ENCODE measurements around the gene PRDM16. TPM values are rescaled to one million over a fixed set of nuclear protein-coding genes. Genes with fewer than 3 reads are reported as not detected.
A peak's percentile ranks its signal among the peaks of the same experiment; 100 is the strongest.

Gene PRDM16
- total RNA-seq, 1 donor, result 19.9 TPM

DNA sequence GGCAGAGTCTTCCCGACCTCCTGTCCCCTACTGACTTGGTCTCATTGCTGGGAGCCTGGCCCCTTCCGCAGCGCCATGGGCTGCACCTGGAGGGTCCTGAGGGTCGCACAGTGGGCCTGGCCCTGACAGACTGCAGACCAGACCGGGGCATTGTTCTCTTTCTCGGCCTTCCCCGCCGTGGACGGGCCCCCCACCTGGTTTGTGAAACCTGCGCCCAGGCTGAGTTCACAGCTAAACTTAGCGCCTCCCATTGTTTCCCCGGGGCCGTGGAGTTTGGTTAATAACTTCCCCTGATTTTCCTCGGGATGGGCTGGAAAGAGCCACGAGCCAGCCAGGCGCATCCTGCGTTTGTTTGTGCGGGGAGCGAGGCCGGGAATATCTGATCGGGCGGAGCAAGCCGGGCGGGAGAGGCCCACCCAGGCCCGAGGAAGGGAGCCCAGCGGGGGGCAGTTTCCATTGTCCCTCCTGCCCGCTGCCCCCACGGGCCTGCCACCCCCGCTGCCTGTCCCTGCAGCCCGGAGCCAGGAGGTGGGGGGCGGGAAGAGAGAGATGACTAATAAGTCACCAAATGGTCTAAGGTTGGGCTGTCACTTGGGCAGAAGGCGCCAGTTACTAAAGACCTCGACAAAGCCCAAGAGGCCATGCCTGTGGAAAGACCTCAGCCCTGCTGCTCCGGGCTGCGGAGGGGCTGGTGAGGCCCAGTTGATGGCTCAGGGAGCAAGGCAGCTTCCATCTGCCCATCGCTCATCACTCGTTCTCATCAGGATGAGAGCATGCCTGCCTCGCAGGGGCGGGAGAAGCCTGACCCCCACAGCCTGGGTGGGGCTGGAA is 346.5 kb downstream of the PRDM16 start:
- no peak for DNase-seq (ENCODE audit: low read depth in 2 of 3, low spot score in 2 of 3)

DNA sequence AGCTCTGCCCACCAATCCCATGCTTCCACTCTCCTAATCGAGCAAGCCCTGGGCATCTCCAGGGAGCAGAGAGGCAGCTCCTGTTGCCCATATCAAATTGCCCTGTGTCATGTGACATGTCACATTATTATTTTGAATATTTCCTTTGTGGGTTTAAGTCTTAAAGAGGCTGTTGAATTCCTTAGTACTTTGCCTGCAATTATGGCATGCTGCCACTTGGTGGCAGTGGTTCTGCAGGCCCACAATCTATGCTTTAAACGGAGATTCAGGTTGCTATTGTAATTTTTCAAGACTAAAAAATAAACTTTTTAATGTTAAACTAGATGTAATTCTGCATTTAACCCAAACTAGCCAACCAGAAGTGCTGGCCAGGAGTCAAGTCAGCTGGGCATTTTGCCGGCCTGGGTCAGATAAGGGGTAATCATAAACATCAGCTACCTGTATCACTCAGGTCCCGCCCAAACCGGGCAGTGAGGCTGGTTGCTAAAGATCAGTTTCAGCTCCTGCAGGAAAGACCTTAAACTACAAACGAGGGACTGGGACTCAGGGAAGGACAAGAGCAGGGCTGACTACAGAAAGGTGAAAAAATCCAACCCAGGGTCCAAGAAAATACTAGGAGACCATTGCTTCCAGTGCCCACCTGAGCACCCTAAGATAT is 348.2 kb downstream of the PRDM16 start:
- DNase-seq (ENCODE audit: low read depth in 2 of 3, low spot score in 2 of 3), result no peak

DNA sequence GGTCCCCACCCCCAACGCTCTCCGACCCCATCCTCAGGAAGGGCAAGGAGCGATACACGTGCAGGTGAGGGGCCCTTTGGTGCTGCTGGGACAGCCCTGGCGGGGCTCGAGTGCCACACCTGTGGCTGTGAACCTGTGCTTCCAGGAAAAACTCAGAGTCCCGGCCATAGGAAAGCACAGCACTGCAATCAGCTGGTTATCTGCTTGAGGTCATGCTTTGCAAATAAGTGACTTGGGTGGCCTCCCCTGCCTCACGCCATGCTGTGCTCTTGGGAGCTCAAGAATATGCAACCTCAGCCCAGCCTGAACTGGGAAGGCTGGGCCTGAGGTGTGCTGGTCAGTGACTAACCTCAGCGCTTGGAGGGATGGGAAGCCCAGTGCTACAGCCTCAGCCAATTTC is 348.9 kb downstream of the PRDM16 start:
- no peak for DNase-seq (ENCODE audit: low read depth in 2 of 3, low spot score in 2 of 3)

DNA sequence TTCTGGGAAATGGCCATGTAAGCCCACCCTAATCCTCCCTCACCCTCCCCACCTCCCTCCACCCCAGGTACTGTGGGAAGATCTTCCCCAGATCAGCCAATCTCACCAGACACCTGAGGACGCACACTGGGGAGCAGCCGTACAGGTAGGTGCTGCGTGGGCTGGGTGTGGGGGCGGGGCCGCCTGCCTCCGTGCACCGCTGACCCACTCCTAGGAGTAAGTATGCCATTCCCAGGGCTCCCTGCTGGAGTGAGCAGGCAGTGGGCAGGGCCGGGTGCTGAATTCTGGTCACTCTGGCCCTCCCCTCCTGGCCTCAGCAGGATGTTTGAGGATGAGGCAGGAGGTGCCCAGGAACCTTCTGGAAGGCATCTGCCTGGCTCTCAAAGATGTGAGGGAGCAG is 349.6 kb downstream of the PRDM16 start:
- no peak for DNase-seq (ENCODE audit: low read depth in 2 of 3, low spot score in 2 of 3)

DNA sequence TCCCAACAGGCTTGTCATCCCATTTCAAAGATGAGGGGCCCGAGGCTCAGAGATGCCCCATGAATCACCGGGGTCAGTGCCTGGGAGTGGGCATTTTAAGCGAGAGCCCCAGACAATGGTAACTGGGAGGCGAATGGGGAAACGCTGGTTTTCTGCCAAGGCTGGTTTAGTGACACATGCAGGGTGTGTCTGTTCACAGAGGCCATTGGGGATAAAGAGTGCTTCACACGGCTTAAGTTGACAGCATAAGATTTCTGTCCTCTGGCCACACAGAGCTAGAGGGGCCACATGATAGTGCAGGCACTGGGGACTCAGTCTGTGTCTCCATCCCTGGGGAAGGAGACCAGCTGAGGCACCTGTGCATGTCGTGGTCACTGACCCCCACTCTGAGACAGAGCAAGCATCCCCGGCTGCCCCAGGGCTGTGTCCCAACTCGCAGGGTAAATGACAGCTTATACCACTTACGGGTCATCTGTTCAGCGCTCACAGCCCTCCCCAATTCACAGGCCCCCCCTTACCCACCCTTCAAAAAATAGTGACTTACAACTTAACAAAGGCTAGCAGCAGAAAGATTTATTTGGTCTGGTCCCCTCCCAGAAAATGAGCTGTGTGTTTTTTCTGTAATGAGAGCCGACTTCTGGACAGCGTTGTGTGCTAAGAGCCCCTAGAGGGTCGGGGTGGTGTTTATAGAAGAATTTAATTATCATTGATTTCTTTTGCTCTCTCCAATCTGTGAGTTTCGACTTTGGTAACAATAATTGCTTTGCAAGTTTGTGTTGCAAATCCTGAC is 350.6 kb downstream of the PRDM16 start:
- no peak for DNase-seq (ENCODE audit: low read depth in 2 of 3, low spot score in 2 of 3)

DNA sequence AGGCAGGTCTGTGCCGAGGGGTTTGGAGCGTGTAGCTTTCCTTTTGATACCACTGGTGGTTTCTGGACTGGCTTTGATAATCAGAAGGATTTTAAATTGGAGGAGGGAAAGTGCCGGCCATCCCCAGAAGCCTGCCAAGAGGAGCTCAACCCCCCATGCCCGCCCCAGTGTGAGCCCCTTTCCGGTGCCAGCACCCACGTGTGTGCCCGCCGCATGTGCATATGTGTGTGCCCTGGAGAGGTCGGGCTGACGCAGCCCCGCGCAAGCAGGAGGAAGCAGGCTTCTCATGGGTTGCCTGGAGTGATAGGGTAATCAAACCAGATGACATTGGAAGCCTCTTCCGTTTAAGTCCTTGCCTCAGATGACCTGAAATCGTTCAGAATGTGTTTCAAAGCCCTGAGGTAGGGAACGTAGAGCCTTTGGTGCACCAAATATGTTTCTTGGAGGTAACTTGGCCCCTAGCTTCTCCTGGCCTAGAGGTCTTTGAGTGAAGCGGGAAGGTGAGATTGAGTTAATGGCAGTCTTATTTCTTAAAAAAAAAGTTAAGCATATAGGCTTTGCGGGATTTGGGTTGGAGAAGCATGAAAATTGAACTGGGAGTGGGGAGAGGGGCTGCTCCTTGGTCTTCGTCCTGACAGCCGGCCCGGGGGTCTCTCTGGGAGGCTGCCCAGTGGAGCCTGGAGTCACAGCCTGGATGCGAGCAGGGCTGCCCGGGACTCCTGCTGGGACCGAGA is 351.4 kb downstream of the PRDM16 start:
- no peak for DNase-seq (ENCODE audit: low read depth in 2 of 3, low spot score in 2 of 3)

DNA sequence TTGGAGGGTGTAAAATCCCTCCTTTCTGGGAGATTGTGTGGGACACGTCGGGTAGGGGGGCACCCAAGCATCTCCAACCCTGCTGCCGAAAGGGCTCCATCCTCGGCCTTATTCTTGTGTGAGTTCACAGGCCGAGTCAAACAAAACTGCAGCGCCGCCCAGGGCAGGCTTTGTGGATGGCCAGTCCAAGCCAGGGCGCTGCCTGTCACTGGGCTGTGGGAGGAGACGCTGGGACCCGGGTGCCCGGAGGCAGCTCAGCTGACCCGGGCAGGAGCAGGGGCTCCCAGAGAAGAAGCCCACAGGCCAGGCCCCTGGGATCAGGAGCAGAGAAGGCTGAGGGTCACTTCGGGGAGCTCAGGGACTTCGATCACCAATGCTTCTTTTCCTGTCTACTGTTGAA is 353.6 kb downstream of the PRDM16 start:
- no peak for DNase-seq (ENCODE audit: low read depth in 2 of 3, low spot score in 2 of 3)

DNA sequence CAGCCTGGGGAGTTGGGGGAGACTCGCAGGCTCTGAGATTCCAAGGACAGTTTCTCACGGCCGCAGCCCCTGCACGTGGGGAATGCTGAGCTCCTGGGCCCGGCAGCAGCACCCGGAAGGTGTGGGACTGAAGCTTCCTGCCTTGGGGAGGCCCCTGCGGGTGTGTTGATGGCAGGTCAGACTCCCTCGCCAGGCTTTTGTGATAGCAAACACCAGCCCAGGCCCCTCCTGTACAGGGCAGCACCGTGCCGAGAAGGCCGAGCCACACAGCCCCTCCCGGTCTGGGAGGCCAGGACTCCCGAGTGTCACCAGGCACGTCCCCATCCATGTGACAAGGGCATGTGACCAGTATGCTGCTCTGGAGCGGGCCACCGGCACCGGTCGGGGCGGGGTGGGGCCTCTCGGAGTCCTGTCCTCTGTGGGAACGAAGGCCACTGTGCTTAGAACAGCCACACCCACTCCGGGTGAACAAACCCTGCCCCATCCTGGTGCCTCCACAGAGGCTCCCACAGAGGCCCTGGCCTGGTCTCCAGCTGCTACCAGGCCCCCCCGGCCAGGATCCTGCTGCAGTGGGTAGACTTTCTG is 354.3 kb downstream of the PRDM16 start:
- peak in 2 of 3 donors; percentile 8 to 9 for DNase-seq (ENCODE audit: low read depth in 2 of 3, low spot score in 2 of 3)

DNA sequence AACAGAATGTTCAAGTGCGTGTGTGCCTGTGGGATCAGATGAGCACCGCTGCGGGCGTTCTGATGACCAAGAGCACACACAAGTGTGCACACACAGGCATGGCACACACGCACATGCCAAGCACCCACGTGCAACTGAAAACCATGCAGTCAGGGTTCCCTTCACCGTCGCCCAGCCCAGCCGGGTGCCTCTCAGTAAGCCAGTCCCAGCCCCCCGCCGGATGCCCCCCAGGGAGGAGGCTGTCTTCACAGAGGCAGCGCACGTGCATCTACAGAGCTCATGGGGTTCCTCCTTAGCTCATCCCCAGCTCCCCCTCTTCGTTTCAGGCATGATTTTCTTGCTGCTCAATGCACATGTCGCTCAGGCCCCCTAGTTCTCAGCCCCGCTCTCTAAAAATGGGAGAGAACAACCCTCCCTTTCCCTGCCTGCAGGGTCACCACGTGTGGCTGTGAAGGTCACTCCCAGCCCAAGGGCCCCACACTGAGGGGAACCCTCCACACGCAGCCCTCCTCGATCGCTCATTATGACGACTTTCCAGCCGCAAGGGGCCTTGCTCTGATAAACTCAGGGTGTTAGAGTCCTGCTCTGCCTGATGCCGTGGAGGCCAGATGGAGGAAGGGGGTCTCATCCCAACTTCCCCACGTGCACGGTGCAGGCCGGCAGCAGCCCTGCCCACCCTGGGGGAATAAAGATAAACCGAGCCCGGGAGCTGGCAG is 355.1 kb downstream of the PRDM16 start:
- no peak for DNase-seq (ENCODE audit: low read depth in 2 of 3, low spot score in 2 of 3)

DNA sequence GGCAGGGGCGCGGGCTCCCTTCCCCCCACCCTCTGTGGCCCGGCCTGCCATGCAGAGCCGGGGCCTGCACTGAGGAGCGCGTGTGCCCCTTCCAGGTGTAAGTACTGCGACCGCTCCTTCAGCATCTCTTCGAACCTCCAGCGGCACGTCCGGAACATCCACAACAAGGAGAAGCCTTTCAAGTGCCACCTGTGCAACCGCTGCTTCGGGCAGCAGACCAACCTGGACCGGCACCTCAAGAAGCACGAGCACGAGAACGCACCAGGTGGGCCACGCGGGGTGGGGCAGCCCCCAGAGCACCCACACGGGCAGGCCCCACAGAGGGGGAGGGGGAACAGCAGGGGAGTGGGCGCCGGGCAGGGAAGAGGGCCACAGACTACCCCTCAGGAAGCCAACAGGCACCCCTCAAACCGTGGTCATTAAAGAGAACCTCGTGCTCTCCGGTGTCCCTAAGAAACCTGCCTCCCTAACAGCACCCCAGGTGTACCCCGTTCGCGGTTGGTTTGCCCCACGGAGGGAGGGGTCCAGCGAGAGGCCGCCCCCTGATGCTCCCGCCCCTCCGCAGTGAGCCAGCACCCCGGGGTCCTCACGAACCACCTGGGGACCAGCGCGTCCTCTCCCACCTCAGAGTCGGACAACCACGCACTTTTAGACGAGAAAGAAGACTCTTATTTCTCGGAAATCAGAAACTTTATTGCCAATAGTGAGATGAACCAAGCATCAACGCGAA is 356.6 kb downstream of the PRDM16 start:
- no peak for DNase-seq (ENCODE audit: low read depth in 2 of 3, low spot score in 2 of 3)

DNA sequence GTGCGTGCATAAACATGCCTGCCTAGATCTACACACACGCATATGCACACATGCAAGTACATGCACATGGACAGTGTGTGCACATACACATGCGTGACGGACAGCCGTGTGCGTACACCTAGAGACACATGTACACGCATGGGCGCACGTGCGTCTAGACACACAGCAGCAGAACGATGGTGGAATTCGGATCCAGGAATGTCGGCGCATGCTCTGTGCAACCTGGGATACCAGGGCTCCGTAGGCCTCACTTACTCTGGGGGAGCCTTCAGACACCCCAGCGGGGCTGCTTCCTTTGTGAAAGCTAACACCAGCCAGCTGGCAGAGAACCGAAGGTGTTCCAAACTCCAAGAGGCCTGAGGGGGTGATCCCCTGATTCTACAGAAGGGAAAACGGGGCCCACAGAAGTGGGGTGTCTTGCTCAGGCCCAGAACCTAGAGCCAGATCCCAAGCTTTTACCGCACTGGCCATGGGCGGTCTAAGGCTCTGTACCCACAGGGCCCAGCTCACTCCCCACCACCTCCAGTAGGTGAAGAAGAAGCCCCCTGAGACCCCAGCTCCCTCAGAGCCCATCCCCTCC is 358.0 kb downstream of the PRDM16 start:
- DNase-seq (ENCODE audit: low read depth in 2 of 3, low spot score in 2 of 3), result no peak

DNA sequence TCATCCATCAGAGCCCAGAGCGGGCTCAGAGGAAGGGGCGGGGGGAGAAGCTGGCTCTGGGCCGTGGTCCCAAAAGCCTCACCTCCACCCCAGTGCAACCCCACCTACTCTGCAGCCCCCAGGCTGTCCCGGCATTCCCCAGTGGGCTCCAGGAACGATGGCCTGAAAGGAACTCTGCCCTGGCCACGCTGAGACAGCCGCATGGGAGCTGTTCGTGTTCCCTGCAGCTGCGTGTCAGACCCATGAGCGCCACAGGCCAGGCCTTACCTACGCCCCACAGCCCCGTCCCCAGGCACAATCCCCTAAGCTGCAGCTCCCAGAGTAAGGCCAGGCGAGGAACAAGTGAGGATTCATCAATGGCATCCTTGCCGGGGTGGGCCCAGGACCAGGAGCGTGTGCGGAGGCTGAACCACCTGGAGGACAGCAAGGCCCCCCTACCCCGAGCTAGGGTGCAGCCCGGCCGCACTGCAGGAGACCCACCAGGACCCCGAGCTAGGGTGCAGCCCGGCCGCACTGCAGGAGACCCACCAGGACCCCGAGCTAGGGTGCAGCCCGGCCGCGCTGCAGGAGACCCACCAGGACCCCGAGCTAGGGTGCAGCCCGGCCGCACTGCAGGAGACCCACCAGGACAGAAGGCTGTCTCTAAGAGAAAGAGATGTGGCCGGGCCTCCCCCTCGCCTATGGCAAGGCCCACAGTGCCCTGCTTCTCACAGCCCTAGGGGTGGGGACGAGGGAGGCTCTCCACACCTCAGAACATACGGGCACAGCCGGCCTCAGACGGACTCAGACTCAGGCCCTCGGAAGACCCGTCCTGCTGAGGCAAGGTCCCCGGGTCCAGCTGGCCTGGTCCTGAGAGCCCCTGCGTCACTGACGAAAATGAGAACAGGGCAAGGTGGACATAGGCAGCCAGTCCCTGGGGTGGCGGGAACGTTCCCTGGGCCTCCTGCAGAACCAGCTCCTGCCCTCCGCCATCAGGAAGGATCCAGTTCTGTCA is 359.0 kb downstream of the PRDM16 start:
- no peak for DNase-seq (ENCODE audit: low read depth in 2 of 3, low spot score in 2 of 3)

DNA sequence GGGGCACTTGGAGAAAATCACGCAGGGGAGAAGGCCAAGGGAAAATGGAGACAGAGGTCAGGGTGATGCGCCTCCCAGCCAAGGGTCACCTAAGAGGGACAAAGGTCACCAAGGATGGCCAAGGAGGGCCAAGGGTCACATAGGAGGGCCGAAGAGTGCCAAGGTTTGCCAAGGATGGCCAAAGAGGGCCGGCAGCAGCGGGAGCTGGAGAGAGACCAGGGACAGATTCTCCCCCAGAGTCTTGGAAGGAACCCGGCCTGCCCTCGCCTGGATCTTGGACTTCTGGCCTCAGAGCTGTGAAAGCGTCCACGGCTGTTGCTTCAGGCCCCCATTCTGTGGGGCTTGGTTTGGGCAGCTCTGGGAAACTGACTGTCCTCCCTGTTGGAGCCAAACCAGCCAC is 359.9 kb downstream of the PRDM16 start:
- DNase-seq (ENCODE audit: low read depth in 2 of 3, low spot score in 2 of 3), result no peak

DNA sequence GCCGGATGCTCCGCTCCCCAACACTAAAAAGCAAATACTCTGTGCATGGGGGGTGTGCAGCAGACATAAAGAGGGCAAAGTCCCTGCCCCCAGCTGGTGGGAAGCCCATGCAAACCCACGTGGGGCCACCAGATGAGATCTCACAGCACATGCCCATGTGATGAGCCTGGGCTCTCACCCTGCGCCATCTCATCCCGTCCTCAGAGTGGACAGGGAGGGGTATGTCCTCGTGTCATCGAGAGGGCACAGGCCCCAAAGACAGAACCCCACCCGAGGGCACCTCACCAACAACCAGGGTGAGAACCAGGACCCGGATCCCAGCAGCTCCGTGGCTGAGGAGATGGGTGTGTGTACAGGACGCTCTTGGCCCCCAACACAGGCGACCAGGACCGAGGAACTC is 360.3 kb downstream of the PRDM16 start:
- DNase-seq (ENCODE audit: low read depth in 2 of 3, low spot score in 2 of 3), result no peak

DNA sequence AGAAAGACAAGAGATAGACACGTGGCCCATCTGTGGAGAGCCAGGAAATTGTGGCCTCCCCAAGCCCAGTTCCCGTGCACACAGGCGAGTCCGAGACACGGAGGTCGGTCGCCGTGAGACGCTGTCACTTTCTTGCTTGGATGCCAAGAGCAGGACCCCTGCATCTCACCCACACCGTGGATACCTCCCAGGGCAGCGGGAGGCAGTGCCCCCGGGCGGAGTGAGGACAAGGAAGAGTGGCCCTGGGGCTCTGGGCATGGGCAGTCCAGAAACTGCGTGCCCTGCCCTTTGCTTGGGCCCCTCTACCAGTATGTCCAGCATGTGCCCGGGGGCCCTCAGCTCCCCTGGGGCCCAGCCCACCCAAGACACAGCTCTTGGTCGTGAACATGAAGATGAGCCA is 360.8 kb downstream of the PRDM16 start:
- DNase-seq (ENCODE audit: low read depth in 2 of 3, low spot score in 2 of 3), result no peak

DNA sequence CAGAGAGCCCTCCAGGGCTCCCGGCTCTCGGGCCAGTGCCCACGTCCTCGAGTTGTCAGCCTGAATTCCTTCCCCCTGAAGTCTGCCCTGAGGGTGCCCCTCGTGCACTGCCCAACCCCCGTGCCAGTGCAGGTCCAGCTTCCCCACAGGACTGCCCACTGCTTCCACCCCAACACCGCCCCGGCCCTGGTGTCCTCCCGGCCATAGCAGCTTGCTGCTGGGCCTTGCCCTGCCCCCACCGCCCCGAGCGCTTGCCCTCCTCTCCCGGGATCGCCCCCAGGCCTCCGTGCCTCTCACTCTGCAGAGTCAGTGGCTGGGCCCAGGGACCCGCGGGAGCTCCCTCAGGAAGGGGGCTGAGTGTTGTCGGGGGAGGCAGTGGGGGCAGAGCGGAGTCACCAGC is 361.4 kb downstream of the PRDM16 start:
- DNase-seq (ENCODE audit: low read depth in 2 of 3, low spot score in 2 of 3), result no peak

DNA sequence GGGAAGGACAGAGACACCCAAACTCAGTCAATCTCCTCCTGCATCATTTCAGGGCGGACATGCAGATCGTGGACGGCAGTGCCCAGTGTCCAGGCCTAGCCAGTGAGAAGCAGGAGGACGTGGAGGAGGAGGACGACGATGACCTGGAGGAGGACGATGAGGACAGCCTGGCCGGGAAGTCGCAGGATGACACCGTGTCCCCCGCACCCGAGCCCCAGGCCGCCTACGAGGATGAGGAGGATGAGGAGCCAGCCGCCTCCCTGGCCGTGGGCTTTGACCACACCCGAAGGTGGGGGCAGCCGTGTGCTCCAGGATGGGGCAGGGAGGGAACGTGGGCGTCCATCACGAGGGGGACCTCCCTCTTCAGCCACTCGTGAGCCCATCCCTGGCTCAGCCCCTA is 361.8 kb downstream of the PRDM16 start:
- no peak for DNase-seq (ENCODE audit: low read depth in 2 of 3, low spot score in 2 of 3)

DNA sequence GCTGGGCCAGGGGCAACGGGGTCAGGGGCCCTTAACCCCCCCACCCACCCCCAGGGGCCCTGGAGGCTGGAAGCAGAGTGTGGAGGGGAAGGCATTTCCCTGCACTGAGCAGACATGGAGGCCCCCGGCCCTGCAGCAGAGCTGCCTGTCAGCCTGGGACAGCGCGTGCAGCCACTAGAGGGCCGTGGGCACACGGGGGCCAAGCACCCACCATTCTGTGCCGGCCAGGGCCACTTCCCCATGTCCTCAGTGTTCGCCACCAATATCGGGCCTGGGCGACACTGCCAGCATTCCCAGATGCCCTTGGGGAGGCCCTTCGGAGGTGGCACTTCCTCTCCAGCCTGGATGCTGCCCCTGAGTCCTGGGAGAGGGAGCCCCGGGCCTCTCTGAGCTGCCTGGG is 362.3 kb downstream of the PRDM16 start:
- no peak for DNase-seq (ENCODE audit: low read depth in 2 of 3, low spot score in 2 of 3)
